K562 (cell line): ENCODE data around the gene DEDD. TPM values are rescaled to one million over a fixed set of nuclear protein-coding genes. Genes with fewer than 3 reads are reported as not detected.

Experiments used
- CCAR2 ChIP-seq: fragments of 200-400 bp; formaldehyde crosslinking; IDR thresholded peaks from 2 replicates; pipeline ENCODE4 v1.6.1; 2017; ENCODE audit warnings: mild to moderate bottlenecking, low read depth, low read length
- DACH1 ChIP-seq: fragments of 450-650 bp; IDR thresholded peaks from 2 replicates; pipeline ENCODE4 v1.6.1; 2018; ENCODE audit not compliant: partially characterized antibody
- ESRRA ChIP-seq: fragments of 450-650 bp; IDR thresholded peaks from 2 replicates; pipeline ENCODE4 v1.6.1; 2014; ENCODE audit warnings: low read depth, mild to moderate bottlenecking, moderate library complexity, borderline replicate concordance
- HEY1 ChIP-seq: fragments of 250-450 bp; sonication (Bioruptor Pico); IDR thresholded peaks from 2 replicates; pipeline ENCODE4 v1.5.0; 2020; ENCODE audit warnings: mild to moderate bottlenecking, moderate library complexity, borderline replicate concordance
- KLF6 ChIP-seq: fragments of 250-450 bp; sonication (Bioruptor Pico); IDR thresholded peaks from 2 replicates; pipeline ENCODE4 v1.4.0; 2020; ENCODE audit warnings: mild to moderate bottlenecking, moderate library complexity, borderline replicate concordance
- MTF1 ChIP-seq: fragments of 250-450 bp; sonication (Bioruptor Pico); IDR thresholded peaks from 2 replicates; pipeline ENCODE4 v1.9.0; 2021; ENCODE audit warnings: moderate library complexity, mild to moderate bottlenecking, inconsistent platforms, borderline replicate concordance
- NCOA1 ChIP-seq: fragments of 450-650 bp; IDR thresholded peaks from 2 replicates; pipeline ENCODE4 v1.6.1; 2016; ENCODE audit warnings: low read depth
- POLR2G ChIP-seq: fragments of 200-400 bp; formaldehyde crosslinking; IDR thresholded peaks from 2 replicates; pipeline ENCODE4 v1.6.1; 2017; ENCODE audit warnings: low read depth, mild to moderate bottlenecking, antibody characterized with exemption, low read length, moderate library complexity
- POLR3A ChIP-seq: IDR thresholded peaks from 2 replicates; pipeline ENCODE4 v1.6.1; 2011; ENCODE audit warnings: borderline replicate concordance, mild to moderate bottlenecking, moderate library complexity; ENCODE audit not compliant: insufficient read length, insufficient read depth; ENCODE audit errors: extremely low read depth
- RBM22 ChIP-seq: fragments of 200-400 bp; formaldehyde crosslinking; IDR thresholded peaks from 2 replicates; pipeline ENCODE4 v1.6.1; 2018; ENCODE audit warnings: low read length, low read depth; ENCODE audit not compliant: poor library complexity, severe bottlenecking
- SMARCB1 ChIP-seq: IDR thresholded peaks from 2 replicates; pipeline ENCODE4 v1.6.1; 2011; ENCODE audit warnings: improper control_type of control experiment, low read depth; ENCODE audit not compliant: insufficient read length
- TSC22D4 ChIP-seq: fragments of 450-650 bp; IDR thresholded peaks from 2 replicates; pipeline ENCODE4 v1.6.1; 2016; ENCODE audit warnings: missing genetic modification characterization, missing biosample characterization, control low read depth
- XRCC5 ChIP-seq: fragments of 200-400 bp; formaldehyde crosslinking; IDR thresholded peaks from 2 replicates; pipeline ENCODE4 v1.6.1; 2017; ENCODE audit warnings: low read depth, mild to moderate bottlenecking, low read length
- ZC3H8 ChIP-seq: fragments of 450-650 bp; IDR thresholded peaks from 2 replicates; pipeline ENCODE4 v1.6.1; 2017
- ZNF133 ChIP-seq: fragments of 250-450 bp; sonication (Bioruptor Pico); IDR thresholded peaks from 2 replicates; pipeline ENCODE4 v1.4.0; 2020; ENCODE audit warnings: mild to moderate bottlenecking
- ZNF668 ChIP-seq: fragments of 250-450 bp; sonication (Bioruptor Pico); IDR thresholded peaks from 2 replicates; pipeline ENCODE4 v1.8.0; 2022; ENCODE audit warnings: mild to moderate bottlenecking, inconsistent platforms
- polyA plus RNA-seq, 8 experiments: library from polyadenylated mRNA; depleted of rRNA in 4 of 8; stranded (reverse) in 5 of 8; unstranded in 3 of 8; fragments of >200 nt; fragmentation: Nextera tagmentation in 2 of 8; fragmentation: Illumina TruSeq in 1 of 8; extraction: Ambion mirVana in 2 of 8; extraction: Trizol in 1 of 8; gene quantifications; 2 replicates each; pipeline versions ENCODE4 v1.2.1 to v1.2.3, GENCODE V29; 2011 to 2014; ENCODE audit warnings: inconsistent platforms in 1 of 8, missing spikeins in 1 of 8
- total RNA-seq, 7 experiments: library from RNA; depleted of rRNA in 6 of 7; stranded (reverse); fragments of >200 nt in 6 of 7; fragmentation: Illumina TruSeq in 2 of 7; extraction: Trizol in 2 of 7; gene quantifications; 2 replicates each; pipeline versions ENCODE4 v1.2.1 to v1.2.3, GENCODE V29; 2011 to 2021; ENCODE audit warnings: low replicate concordance in 1 of 7
- TF ChIP-seq, protein P1 (sequence below): fragments of 450-650 bp; IDR thresholded peaks from 2 replicates; pipeline ENCODE4 v1.6.1; 2016; ENCODE audit warnings: borderline replicate concordance
- TF ChIP-seq, protein P2 (sequence below): IDR thresholded peaks from 2 replicates; pipeline ENCODE4 v1.6.1; 2014; ENCODE audit warnings: antibody characterized with exemption
- TF ChIP-seq, protein P3 (sequence below): fragments of 450-650 bp; IDR thresholded peaks from 2 replicates; pipeline ENCODE4 v1.6.1; 2016; ENCODE audit warnings: antibody characterized with exemption
- TF ChIP-seq, protein P4 (sequence below): sonication (generic); formaldehyde crosslinking; IDR thresholded peaks from 2 replicates; pipeline ENCODE4 v1.8.1; 2023; ENCODE audit warnings: mild to moderate bottlenecking, missing genetic modification reagents, moderate library complexity
- TF ChIP-seq, protein P5 (sequence below): sonication (generic); formaldehyde crosslinking; IDR thresholded peaks from 2 replicates; pipeline ENCODE4 v1.8.0; 2022; ENCODE audit warnings: missing genetic modification reagents, mild to moderate bottlenecking, borderline replicate concordance

Gene DEDD
- total and polyA plus RNA-seq, 9 of the 15 experiments (the other 6 are each of a cell fraction or from before 2014, with no cell fraction given), result 11.6 to 41.0 (median 16.8) TPM

DNA sequence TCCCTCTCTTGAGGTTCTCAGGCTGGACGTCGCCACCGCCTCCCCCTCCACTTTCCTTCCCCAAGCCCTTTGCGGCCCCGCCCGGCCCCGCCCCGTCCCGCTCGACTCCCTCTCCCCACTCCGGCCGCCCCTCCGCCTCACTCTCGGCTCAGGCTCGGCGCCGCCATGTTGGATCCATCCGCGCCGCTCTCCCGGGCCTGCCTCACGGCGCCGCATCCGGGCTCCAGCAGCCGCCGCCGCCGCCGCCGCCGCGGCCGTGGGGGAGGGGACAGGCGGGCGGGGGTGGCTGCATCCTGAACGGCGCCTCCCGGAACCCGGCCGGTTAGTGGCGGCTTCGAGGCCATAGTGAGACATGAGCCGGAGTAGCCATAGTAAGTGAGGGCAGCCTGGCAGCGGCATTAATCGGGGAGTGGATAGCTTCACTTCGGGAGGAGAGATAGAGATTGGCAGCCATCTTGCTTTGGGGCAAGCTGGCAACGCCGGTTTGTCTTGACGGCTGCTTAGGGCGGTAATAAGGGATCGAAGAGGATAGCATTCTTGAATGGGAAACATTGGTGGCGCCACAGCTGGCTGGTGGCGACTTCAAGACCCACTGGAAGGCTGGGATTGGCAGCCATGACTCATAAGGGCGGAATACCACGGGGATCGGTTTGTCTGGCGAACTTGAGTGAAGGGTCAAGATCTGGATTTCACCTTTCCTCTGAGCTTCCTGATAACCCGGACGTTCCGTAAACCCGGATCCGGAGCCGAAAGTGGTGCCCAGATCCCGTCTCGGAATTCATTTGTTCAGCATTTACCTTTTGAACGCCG is at the start of gene DEDD (continued):
- TF ChIP-seq, protein P1, sequence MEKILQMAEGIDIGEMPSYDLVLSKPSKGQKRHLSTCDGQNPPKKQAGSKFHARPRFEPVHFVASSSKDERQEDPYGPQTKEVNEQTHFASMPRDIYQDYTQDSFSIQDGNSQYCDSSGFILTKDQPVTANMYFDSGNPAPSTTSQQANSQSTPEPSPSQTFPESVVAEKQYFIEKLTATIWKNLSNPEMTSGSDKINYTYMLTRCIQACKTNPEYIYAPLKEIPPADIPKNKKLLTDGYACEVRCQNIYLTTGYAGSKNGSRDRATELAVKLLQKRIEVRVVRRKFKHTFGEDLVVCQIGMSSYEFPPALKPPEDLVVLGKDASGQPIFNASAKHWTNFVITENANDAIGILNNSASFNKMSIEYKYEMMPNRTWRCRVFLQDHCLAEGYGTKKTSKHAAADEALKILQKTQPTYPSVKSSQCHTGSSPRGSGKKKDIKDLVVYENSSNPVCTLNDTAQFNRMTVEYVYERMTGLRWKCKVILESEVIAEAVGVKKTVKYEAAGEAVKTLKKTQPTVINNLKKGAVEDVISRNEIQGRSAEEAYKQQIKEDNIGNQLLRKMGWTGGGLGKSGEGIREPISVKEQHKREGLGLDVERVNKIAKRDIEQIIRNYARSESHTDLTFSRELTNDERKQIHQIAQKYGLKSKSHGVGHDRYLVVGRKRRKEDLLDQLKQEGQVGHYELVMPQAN, result 0 out of 2 replicates have a peak, but pooled peaks have one; percentile 37
- TF ChIP-seq DACH1 (no peak), TSC22D4 (tag) (no peak), CCAR2 (no peak), MTF1 (no peak), XRCC5 (peak; percentile 31; the same call in 1 of the 2 replicates), POLR3A (no peak), KLF6 (CRISPR knock-in tag) (no peak), ZNF668 (CRISPR knock-in tag) (no peak), HEY1 (CRISPR knock-in tag) (no peak), ESRRA (peak; percentile 39; the same call in 1 of the 2 replicates), ZC3H8 (no peak), SMARCB1 (no peak), ZNF133 (CRISPR knock-in tag) (no peak), RBM22 (peak; percentile 48), NCOA1 (no peak; the same call in 1 of the 2 replicates), POLR2G (peak; percentile 95)
- TF ChIP-seq, protein P2, sequence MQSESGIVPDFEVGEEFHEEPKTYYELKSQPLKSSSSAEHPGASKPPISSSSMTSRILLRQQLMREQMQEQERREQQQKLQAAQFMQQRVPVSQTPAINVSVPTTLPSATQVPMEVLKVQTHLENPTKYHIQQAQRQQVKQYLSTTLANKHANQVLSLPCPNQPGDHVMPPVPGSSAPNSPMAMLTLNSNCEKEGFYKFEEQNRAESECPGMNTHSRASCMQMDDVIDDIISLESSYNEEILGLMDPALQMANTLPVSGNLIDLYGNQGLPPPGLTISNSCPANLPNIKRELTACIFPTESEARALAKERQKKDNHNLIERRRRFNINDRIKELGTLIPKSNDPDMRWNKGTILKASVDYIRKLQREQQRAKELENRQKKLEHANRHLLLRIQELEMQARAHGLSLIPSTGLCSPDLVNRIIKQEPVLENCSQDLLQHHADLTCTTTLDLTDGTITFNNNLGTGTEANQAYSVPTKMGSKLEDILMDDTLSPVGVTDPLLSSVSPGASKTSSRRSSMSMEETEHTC, result no peak
- TF ChIP-seq, protein P3, sequence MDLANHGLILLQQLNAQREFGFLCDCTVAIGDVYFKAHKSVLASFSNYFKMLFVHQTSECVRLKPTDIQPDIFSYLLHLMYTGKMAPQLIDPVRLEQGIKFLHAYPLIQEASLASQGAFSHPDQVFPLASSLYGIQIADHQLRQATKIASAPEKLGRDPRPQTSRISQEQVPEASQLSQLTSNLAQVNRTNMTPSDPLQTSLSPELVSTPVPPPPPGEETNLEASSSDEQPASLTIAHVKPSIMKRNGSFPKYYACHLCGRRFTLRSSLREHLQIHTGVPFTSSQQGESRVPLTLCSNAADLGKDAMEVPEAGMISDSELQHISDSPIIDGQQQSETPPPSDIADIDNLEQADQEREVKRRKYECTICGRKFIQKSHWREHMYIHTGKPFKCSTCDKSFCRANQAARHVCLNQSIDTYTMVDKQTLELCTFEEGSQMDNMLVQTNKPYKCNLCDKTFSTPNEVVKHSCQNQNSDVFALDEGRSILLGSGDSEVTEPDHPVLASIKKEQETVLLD, result peak; percentile 67; the same call in 1 of the 2 replicates
- TF ChIP-seq, protein P4, sequence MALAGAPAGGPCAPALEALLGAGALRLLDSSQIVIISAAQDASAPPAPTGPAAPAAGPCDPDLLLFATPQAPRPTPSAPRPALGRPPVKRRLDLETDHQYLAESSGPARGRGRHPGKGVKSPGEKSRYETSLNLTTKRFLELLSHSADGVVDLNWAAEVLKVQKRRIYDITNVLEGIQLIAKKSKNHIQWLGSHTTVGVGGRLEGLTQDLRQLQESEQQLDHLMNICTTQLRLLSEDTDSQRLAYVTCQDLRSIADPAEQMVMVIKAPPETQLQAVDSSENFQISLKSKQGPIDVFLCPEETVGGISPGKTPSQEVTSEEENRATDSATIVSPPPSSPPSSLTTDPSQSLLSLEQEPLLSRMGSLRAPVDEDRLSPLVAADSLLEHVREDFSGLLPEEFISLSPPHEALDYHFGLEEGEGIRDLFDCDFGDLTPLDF (CRISPR knock-in tag), result peak; percentile 84
- TF ChIP-seq, protein P5, sequence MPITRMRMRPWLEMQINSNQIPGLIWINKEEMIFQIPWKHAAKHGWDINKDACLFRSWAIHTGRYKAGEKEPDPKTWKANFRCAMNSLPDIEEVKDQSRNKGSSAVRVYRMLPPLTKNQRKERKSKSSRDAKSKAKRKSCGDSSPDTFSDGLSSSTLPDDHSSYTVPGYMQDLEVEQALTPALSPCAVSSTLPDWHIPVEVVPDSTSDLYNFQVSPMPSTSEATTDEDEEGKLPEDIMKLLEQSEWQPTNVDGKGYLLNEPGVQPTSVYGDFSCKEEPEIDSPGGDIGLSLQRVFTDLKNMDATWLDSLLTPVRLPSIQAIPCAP (CRISPR knock-in tag), result no peak
